GM19467 (cell line): ENCODE data around the gene SH3RF3.
"Not testable (repeated sequence)": the region's sequence is repeated elsewhere in the genome, so short reads cannot be mapped to it uniquely, and the experiment has no call there.

Source experiments
- ATAC-seq: cut with Tn5 transposase; IDR thresholded peaks from one replicate; pipeline ENCODE4 v1.9.1; 2021; ENCODE audit warnings: mild to moderate bottlenecking, moderate library complexity; ENCODE audit not compliant: unreplicated experiment

The SH3RF3 gene

GRCh38 chr2:109213646-109214433, 84.8 kb downstream of the SH3RF3 start:
- peak; percentile 49 for ATAC-seq

DNA sequence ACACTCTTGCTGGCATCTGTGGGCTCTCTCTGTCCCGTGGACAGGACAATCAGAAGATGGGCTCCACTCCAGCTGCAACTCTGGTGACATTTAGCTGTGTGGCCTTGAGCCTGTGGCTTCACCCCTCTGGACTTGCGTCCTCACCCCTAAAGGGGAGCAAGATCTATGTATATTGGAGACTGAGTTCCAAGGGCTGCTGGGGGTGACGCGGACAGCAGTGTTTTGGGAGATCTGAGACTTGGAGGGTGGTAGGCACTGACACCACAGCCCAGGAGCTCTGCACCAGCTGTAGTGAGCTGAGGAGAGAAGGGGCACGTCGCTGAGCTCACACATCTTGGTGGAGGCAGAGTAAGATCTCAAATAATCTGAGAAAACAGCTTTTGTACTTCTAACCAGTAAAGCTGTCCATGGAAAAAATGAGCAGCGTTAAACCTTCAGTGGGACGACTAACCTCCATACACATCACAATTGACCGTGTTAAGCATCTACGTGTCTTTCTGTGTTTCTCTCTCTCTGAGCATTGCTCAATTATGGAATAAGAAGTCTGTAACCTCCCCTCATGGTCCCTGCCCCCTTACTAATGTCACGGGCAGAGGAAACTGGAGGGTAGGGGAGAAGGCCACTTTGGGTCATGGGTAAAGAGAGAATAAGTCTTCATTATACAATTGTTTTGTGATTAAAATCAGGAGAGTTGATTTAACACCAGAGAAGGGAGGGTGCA, 85.8 kb downstream of the SH3RF3 start:
- no peak for ATAC-seq

DNA sequence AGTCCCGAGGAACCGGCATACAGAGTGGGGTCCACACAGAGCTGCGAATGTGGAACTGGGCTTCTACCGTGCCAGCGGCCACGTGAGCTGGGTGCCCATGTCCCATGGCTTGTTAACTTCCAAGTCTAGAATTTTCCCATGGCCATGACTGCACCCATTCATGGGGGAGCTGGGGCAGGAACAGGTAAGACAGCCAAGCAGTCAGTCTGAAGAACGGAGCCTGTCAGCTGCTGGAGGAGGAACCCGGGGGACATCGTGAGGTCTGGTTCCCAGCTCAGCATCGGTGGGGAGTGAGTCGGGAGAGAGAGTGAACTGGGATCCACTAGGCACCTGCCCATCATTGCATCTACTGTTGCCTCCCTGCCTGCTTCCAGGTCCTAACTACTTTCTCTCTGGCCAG, 86.9 kb downstream of the SH3RF3 start:
- no peak for ATAC-seq

GRCh38 chr2:109216332-109216731, 87.3 kb downstream of the SH3RF3 start:
- no peak for ATAC-seq

DNA sequence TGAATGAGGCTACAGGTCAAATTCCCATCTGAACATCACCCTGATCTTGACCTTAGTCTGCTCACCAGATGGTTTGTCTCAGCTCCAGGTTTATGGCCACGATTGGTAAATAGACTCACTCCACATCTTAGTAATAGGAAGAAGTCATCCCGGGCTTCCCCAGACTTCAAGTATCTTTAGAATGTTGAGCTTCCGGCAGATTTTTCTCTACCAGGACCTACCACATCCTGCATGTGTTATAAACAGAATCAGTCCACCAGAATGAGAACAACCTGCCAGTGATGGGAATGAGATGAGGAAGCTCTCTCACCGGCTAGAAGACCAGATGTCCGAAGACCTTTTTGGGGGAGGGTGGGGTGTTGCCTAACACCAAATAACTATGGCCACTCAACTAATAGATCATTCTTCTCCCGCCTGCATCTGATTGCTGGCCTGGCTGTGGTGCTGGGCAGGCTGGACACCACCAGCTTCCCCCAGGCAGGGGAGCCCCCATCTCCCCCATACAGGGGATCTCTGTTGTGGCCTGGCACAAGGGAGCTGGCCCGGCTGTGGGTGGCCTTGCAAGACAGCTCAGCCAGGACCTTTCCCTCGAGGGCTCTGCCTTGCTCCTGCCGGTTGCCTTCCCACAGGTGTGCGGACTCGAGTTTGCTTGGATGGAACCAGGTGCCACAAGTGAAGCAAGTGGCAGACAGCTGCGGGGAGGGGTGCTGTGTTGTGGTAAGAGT, 88.5 kb downstream of the SH3RF3 start:
- ATAC-seq: no peak

GRCh38 chr2:109218087-109218791, 89.2 kb downstream of the SH3RF3 start:
- peak; percentile 34 for ATAC-seq

- ATAC-seq: no peak
Measured at GRCh38 chr2:109218792-109219126, 89.8 kb downstream of the SH3RF3 start.

DNA sequence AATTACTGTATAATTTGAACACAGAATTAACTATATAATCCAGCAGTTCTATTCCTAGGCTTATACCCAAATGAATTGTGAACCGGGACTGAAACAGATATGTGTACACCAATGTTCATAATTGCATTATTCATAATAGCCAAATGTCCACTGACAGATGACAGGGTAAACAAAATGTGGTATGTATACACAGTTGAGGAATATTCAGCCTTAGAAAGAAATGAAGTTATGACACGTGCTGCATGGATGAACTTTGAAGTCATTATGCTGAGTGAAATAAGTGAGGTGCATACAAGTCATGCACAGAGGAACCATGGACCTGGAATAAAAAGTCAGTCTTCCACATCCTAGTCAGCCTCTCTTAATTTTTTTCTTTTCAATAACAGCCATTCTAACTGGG, 91.9 kb downstream of the SH3RF3 start:
- ATAC-seq: no peak

GRCh38 chr2:109221316-109221715, 92.3 kb downstream of the SH3RF3 start:
- not testable (repeated sequence) for ATAC-seq

GRCh38 chr2:109222422-109222821, 93.4 kb downstream of the SH3RF3 start:
- ATAC-seq: no peak

- ATAC-seq: no peak
Measured at GRCh38 chr2:109222825-109223471, 93.9 kb downstream of the SH3RF3 start.

- ATAC-seq: no peak
Measured at GRCh38 chr2:109223490-109223889, 94.5 kb downstream of the SH3RF3 start.

GRCh38 chr2:109224341-109224740, 95.3 kb downstream of the SH3RF3 start:
- not testable (repeated sequence) for ATAC-seq

- ATAC-seq: no peak
Measured at GRCh38 chr2:109225170-109225782, 96.3 kb downstream of the SH3RF3 start.

DNA sequence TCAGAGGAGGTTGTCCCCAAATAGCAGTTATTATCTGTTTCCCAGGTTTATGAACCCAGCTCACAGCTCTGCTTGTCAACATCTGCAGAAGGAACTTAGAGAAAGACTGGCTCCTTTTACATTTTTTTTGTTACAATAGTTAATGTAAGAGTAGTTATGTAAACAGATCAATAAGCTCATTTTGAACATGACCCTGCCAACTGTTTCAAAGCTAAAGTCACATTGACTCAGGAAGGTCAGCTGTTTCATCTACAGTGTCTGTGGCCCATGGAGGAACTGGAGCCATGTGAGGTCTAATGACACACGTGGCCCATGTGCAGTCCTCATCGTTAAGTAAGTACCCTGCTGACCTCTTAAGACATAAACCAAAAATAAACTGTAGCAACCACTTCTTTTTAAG, 97.1 kb downstream of the SH3RF3 start:
- ATAC-seq: no peak

GRCh38 chr2:109226622-109227021, 97.6 kb downstream of the SH3RF3 start:
- no peak for ATAC-seq

DNA sequence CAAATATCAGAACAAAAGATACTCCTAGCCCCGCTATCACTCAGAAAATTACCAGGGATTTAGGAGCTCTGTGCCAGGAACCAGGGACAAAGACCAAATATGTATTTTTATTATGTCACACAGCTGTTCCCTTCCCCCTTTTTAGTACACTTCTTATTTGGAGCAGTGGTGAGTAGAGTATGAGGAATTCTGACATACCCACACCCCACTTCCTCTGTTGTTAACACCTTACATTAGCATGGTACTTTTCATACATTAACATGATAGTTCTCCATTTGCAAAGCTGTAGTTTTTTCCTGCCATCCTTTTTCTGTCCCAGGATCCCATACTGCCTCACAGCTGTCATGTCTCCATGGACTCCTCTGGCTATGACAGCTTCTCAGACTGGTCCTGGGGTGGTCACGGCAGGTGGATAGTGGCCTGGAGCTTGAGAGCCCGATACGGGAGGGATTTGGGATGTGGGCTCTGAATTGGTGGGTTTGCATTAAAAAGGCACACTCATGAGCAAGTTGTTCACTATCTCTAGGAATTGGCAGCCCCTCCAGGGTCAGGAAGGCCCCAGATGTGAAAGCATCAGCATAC, 100.2 kb downstream of the SH3RF3 start:
- ATAC-seq: no peak

- no peak for ATAC-seq
Measured at GRCh38 chr2:109230941-109231420, 102.0 kb downstream of the SH3RF3 start.

- ATAC-seq: no peak
Measured at GRCh38 chr2:109231428-109231827, 102.4 kb downstream of the SH3RF3 start.
